Endothelial cell of umbilical vein (primary cell): ENCODE measurements around the gene EPN3. TPM values are rescaled to one million over a fixed set of nuclear protein-coding genes. Genes with fewer than 3 reads are reported as not detected.

Source experiments
- BruUV-seq: library from RNA; stranded (reverse); fragments of 400-500 nt; replicated peaks from 2 replicates; lab custom pipeline; 2021; lab: Mats Ljungman, UMichigan
- CTCF ChIA-PET: fragments of 300-600, 350-600 bp; sonication (Branson Sonifier 250); formaldehyde crosslinking; loops from one replicate; lab custom pipeline; 2021; ENCODE audit warnings: antibody characterized with exemption, inconsistent platforms; lab: Charles Lee
- POLR2A ChIA-PET: fragments of 300-600, 350-600 bp; sonication (Branson Sonifier 250); formaldehyde crosslinking; loops from one replicate; lab custom pipeline; 2021; ENCODE audit warnings: antibody characterized with exemption, inconsistent platforms; lab: Charles Lee
- DNase-seq: peaks from one replicate; pipeline ENCODE4 v3.0.0-alpha.2; 2011; ENCODE audit warnings: low read depth, low spot score
- FAIRE-seq: peaks from 2 replicates; lab custom pipeline; 2011; peaks lifted over from hg19 to GRCh38; lab: Jason Lieb, UNC
- H2AFZ ChIP-seq: 2 replicates; pipeline ENCODE4 v1.6.0; 2012; ENCODE audit warnings: low read depth, low read length, control low read depth, inconsistent platforms
- H3K27ac ChIP-seq: 2 replicates; pipeline ENCODE4 v1.5.1; 2011; ENCODE audit warnings: low read depth, mild to moderate bottlenecking, control low read depth, low read length, moderate library complexity; ENCODE audit not compliant: insufficient read depth
- H3K27me3 ChIP-seq, 2 experiments: 2 replicates each; pipeline versions ENCODE4 v1.6.0 to v1.6.1; 2011; ENCODE audit warnings: low read length in 2 of 2, mixed read lengths in 1 of 2; ENCODE audit not compliant: control insufficient read depth in 2 of 2, insufficient read depth in 2 of 2
- H3K36me3 ChIP-seq, 2 experiments: 2 replicates in 1 of 2; 3 replicates in 1 of 2; pipeline ENCODE4 v1.5.1; 2011; ENCODE audit warnings: low read length in 2 of 2, mild to moderate bottlenecking in 1 of 2, moderate library complexity in 1 of 2; ENCODE audit not compliant: control insufficient read depth in 2 of 2, insufficient read depth in 2 of 2; ENCODE audit errors: extremely low read depth in 1 of 2
- H3K4me1 ChIP-seq: 3 replicates; pipeline ENCODE4 v1.5.1; 2011; ENCODE audit warnings: mild to moderate bottlenecking, low read length; ENCODE audit not compliant: control insufficient read depth, insufficient read depth; ENCODE audit errors: extremely low read depth
- H3K4me2 ChIP-seq: 2 replicates; pipeline ENCODE4 v1.6.1; 2011; ENCODE audit warnings: low read length, control low read depth, mixed read lengths; ENCODE audit not compliant: insufficient read depth
- H3K4me3 ChIP-seq, 3 experiments: fragments of 200-600 bp in 1 of 3; sonication (generic), shearing (Covaris generic) in 1 of 3; replicated peaks in 1 of 3; 2 replicates each; pipeline ENCODE4 v1.5.1; 2011 to 2016; ENCODE audit warnings: control low read depth in 3 of 3, low read length in 3 of 3, mild to moderate bottlenecking in 2 of 3, inconsistent platforms in 1 of 3, low read depth in 1 of 3, moderate library complexity in 1 of 3; ENCODE audit not compliant: insufficient read depth in 1 of 3
- H3K79me2 ChIP-seq: 2 replicates; pipeline ENCODE4 v1.6.0; 2012; ENCODE audit warnings: low read length, inconsistent platforms; ENCODE audit not compliant: control insufficient read depth, insufficient read depth
- H3K9ac ChIP-seq: replicated peaks from 2 replicates; pipeline ENCODE3; 2011; ENCODE audit warnings: low read length, control low read depth; ENCODE audit not compliant: insufficient read depth; ENCODE audit errors: extremely low read depth
- H3K9me1 ChIP-seq: replicated peaks from 3 replicates; pipeline ENCODE4 v1.6.0; 2011; ENCODE audit warnings: mild to moderate bottlenecking, low read length; ENCODE audit not compliant: control insufficient read depth, insufficient read depth; ENCODE audit errors: extremely low read depth
- H3K9me3 ChIP-seq: replicated peaks from 2 replicates; pipeline ENCODE4 v1.5.1; 2012; ENCODE audit warnings: low read length, inconsistent platforms; ENCODE audit not compliant: control insufficient read depth, insufficient read depth
- H4K20me1 ChIP-seq: replicated peaks from 2 replicates; pipeline ENCODE3; 2011; ENCODE audit warnings: mild to moderate bottlenecking, low read length; ENCODE audit not compliant: control insufficient read depth, insufficient read depth; ENCODE audit errors: extremely low read depth
- CTCF ChIP-seq, 2 donors: IDR thresholded peaks; 1 replicate in 1 of 2; 2 replicates in 1 of 2; pipeline ENCODE4 v1.5.1; 2011; ENCODE audit warnings: low read length in 2 of 2, mild to moderate bottlenecking in 2 of 2, moderate library complexity in 2 of 2, control low read depth in 1 of 2, inconsistent platforms in 1 of 2, low read depth in 1 of 2; ENCODE audit not compliant: insufficient read depth in 1 of 2; ENCODE audit errors: extremely low read depth in 1 of 2
- EZH2 ChIP-seq: IDR thresholded peaks from 2 replicates; pipeline ENCODE4 v1.6.1; 2012; ENCODE audit warnings: borderline replicate concordance, low read depth, mild to moderate bottlenecking, moderate library complexity, low read length, inconsistent platforms; ENCODE audit not compliant: severe bottlenecking
- FOS ChIP-seq: IDR thresholded peaks from 2 replicates; pipeline ENCODE4 v1.6.1; 2011; ENCODE audit warnings: mild to moderate bottlenecking, low read length, moderate library complexity, borderline replicate concordance; ENCODE audit not compliant: insufficient read depth
- GATA2 ChIP-seq: IDR thresholded peaks from 2 replicates; pipeline ENCODE4 v1.7.0; 2011; ENCODE audit warnings: low read depth, mild to moderate bottlenecking, moderate library complexity, mixed read lengths, low read length; ENCODE audit not compliant: insufficient read length, insufficient read depth
- JUN ChIP-seq: IDR thresholded peaks from 2 replicates; pipeline ENCODE4 v1.6.1; 2011; ENCODE audit warnings: borderline replicate concordance, low read depth; ENCODE audit not compliant: insufficient read length, insufficient read depth
- MAX ChIP-seq: IDR thresholded peaks from 2 replicates; pipeline ENCODE4 v1.6.1; 2011; ENCODE audit not compliant: insufficient read depth, insufficient read length
- MYC ChIP-seq: IDR thresholded peaks from one replicate; pipeline ENCODE4 v1.6.1; 2011; ENCODE audit warnings: mild to moderate bottlenecking, low read depth, low read length
- POLR2A ChIP-seq: IDR thresholded peaks from 2 replicates; pipeline ENCODE4 v1.6.1; 2012; ENCODE audit warnings: low read depth, mild to moderate bottlenecking, control low read depth, low read length
- POLR2AphosphoS5 ChIP-seq: IDR thresholded peaks from 2 replicates; pipeline ENCODE4 v1.6.1; 2012; ENCODE audit warnings: low read depth, mild to moderate bottlenecking, control low read depth, low read length, moderate library complexity; ENCODE audit not compliant: insufficient read depth
- dilution Hi-C: fragments of 300-500 bp; cut with MboI; formaldehyde crosslinking; loops from one replicate; pipeline ENCODE4 v1.15.0; 2019; ENCODE audit warnings: low sequenced_read_pairs; ENCODE audit not compliant: extremely low pct_ligation_motif_present
- intact Hi-C: fragments of 100-400 bp; cut with micrococcal nuclease; formaldehyde crosslinking; loops from one replicate; pipeline ENCODE4 v1.10.0; 2022
- polyA plus RNA-seq, 4 experiments: library from polyadenylated mRNA; depleted of rRNA in 3 of 4; stranded (reverse) in 3 of 4; unstranded in 1 of 4; fragments of >200 nt; gene quantifications; 2 replicates each; pipeline versions ENCODE4 v1.2.1 to v1.2.3, GENCODE V29; 2011 to 2012; ENCODE audit warnings: missing spikeins in 1 of 4
- total RNA-seq: library from RNA; stranded (reverse); gene quantifications from 2 replicates; pipeline ENCODE4 v1.2.3, GENCODE V29; 2021

The EPN3 gene
- total and polyA plus RNA-seq, 2 donors (not counting 3 experiments of a cell fraction or from before 2014, with no cell fraction given): not detected

GRCh38 chr17:50542795-50543774 lies 10.6 kb downstream of the EPN3 start:
- ChIA-PET POLR2A (no interaction called here), CTCF (interaction anchor here (0.8 to 2.6 kb wide), 11 partner anchors 8 to 343 kb away, joined by 3 to 12 read pairs (median 4); no protein-coding TSS in a partner anchor)
- H2AFZ ChIP-seq: peak overlapping the region; percentile 96
- no peaks in the 10 kb centered on the region for H3K9me1 ChIP-seq
- no peaks in the 10 kb centered on the region for H3K9me3 ChIP-seq
- no peak overlapping the region for H3K4me2 ChIP-seq
- no peak for DNase-seq
- intact Hi-C loops (loop anchor here (1.0 to 10.0 kb wide), 2 partner anchors 61 to 612 kb away; partner anchors contain the start of gene NME1), dilution Hi-C loops (no loop called here)
- TF ChIP-seq CTCF (IDR thresholded peaks at IDR 0.05; ENCODE audit: extremely low read depth in 1 of 2, insufficient read depth in 1 of 2, low read depth in 1 of 2, low read length in 2 of 2): no peak
- no peak for TF ChIP-seq POLR2AphosphoS5
- no peak for TF ChIP-seq FOS
- TF ChIP-seq EZH2: no peak
- TF ChIP-seq MAX: no peak
- no peak for TF ChIP-seq MYC
- no peak for TF ChIP-seq GATA2
- TF ChIP-seq POLR2A: no peak
- TF ChIP-seq JUN: no peak
- H4K20me1 ChIP-seq: no peaks in the 10 kb centered on the region
- no peak overlapping the region for H3K9ac ChIP-seq
- H3K4me3 ChIP-seq: no peak overlapping the region
- H3K79me2 ChIP-seq: no peaks in the 10 kb centered on the region
- FAIRE-seq: peak; percentile 21
- H3K27me3 ChIP-seq: no peaks in the 10 kb centered on the region
- no TSS peak for BruUV-seq
- peaks cover 17% of the 10 kb centered on the region for H3K4me1 ChIP-seq
- no peak overlapping the region for H3K27ac ChIP-seq
- no peaks in the 10 kb centered on the region for H3K36me3 ChIP-seq
